Fibroblast of peridontal ligament (primary cell): Measurements from ENCODE around the gene NR2E1.

Experiments
- DNase-seq: peaks from one replicate; pipeline ENCODE4 v3.0.0-alpha.2; 2010; ENCODE audit errors: extremely low read depth

NR2E1 gene

GRCh38 chr6:108209738-108210137, 43.9 kb downstream of the NR2E1 start:
- DNase-seq, result no peak

- no peak for DNase-seq
Observed at GRCh38 chr6:108210556-108210955, 44.7 kb downstream of the NR2E1 start.

GRCh38 chr6:108211671-108212070, 45.8 kb downstream of the NR2E1 start:
- no peak for DNase-seq

GRCh38 chr6:108222064-108222463, 56.2 kb downstream of the NR2E1 start:
- no peak for DNase-seq

- DNase-seq, result no peak
Observed at GRCh38 chr6:108222504-108222903, 56.7 kb downstream of the NR2E1 start.

- no peak for DNase-seq
Observed at GRCh38 chr6:108227290-108227689, 61.5 kb downstream of the NR2E1 start.

- DNase-seq, result no peak
Observed at GRCh38 chr6:108228416-108228815, 62.6 kb downstream of the NR2E1 start.

- DNase-seq, result no peak
Observed at GRCh38 chr6:108235127-108235526, 69.3 kb downstream of the NR2E1 start.

- no peak for DNase-seq
Observed at GRCh38 chr6:108236791-108237190, 71.0 kb downstream of the NR2E1 start.

- DNase-seq, result no peak
Observed at GRCh38 chr6:108238322-108238721, 72.5 kb downstream of the NR2E1 start.
